Stimulated activated CD4-positive, alpha-beta T cell treated with anti-CD3 and anti-CD28 coated beads, TNF-alpha, amount 100 ng/mL, for 4 hours (primary cell): ENCODE results near the gene CERS3.

ENCODE experiments used
- DNase-seq, 3 experiments: peaks; one replicate each; pipeline ENCODE4 v3.0.0-alpha.2; 2020; ENCODE audit warnings: low read depth in 3 of 3

Gene CERS3

DNA sequence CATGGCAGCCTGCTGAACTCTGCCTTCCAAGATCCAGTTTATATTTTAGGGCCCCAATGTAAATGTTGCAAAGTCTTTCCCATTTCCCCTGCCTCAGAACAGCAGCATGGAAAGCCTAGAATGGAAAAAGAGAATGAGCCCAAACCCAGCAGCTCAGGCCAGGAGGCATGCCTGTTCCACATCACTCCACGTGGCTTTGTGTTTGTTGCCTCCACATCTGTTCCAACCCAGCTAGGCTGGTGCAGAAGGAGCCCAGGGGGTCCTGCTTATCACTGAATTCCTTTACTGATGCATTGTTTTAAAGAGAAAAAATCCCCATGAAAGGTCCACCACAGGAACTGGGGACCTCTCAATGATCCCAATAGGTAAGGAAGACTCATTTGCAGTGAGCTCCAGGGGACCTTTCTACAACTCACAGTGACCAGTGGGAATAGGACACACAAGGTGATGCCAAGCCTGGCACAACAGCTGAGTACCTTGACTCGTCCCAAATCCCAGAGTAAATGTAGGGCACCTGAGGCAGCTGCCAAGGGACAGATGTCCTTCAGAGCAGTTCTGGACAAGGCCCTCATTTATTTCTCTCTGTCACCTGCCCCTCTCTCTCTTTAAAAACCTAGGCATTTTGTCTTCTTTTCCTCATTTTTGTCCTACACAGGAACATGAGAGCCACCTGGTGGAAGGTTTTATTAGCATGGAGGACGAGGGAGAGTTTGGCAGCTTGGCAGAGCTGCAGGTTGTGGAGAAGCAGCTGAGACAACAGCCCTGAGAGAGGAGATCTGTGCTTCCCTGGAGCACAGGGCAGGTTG, 145.2 kb downstream of the CERS3 start:
- DNase-seq = no peak

DNA sequence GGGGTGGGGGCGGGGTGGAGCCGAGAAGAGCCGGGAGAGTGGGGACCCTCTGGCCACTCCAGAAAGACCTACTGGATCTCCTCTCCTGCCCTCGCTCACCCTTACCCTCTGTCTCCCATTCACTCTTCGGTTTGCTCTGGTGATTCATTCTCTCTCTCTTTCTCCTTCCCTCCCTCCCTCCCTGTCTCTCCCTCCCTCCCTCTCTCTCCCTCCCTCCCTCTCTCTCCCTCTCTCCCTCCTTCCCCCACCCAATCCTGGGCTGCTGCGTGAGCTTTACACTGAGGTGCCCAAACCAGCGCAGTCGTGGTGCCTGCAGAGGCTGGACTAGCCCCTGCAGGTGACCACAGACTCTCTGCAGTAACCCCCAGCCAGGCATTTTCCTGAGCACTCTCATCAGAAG, 154.8 kb downstream of the CERS3 start:
- no peak for DNase-seq

DNA sequence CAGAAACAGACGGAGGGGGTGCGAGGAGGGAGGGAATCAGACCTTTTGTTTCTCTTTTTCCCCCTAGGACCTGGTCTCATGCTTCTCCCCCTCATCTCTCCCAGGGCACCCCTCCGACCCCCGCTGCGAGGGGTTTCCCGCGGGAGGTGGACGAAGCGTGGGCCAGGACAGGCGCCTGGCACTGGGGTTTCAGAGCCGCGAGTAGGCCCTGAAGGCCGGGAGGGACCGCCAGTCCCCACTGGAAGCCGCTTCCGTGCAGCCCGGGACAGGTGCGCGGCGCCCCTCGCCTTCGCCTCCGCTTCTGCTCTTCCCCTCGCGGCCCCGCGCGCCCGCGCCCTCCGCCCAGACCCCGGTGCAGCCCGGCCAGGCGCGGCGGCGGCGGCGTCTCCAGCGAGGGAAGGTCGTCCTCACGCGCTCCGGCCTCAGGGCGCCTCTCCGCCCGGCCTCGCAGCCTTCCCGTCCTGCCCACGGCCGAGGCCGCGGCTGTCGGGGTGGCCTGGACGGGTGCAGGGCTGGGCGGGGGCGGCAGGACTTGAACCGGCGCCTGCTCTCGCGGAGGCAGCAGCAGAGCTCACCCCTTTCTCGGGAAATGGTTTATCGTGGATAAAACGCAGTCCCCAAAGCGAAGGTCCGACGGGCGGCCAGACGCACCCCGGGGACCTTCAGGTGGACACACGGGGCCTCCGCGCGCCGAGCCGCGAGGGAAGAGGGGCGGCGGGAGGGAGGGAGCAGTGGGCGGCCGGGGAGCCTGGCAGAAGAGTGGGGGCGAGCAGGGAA, 155.4 kb downstream of the CERS3 start:
- DNase-seq = no peak

DNA sequence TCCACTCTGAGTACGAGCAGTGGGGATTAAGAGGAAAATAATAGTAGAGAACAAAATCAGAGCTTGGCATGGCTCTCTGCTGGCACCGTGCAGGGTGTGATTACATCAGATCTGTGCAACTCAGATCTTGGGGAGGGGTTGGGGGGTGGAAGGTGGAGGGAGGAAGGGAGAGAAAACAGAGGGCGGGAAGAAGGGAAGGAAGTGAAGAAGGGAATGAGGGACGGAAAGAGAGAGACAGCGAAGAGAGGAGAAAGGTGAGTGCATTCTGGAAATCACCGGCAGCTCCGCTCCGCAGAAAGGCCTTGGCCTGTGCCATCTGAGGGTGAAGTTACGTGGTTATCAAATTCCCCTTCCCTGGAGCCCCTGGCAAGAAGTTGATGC, 156.0 kb downstream of the CERS3 start:
- DNase-seq = no peak

DNA sequence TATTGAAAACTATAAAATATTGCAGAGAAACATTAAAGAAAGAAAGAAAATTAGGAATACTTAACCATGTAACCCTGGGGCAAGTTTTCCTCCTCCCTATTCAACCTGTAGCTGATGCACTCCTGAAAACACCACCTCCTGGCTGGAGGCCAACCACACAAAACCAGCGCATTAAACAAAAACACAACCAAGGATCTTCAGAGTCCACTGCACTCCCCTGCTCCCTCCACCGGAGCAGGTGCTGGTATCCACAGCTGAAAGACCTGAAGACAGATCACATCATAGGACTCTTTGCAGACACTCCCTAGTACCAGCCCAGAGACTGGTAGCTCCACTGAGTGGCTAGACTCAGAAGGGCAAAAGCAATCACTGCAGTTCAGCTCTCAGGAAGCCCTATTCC, 173.4 kb downstream of the CERS3 start:
- no peak for DNase-seq

DNA sequence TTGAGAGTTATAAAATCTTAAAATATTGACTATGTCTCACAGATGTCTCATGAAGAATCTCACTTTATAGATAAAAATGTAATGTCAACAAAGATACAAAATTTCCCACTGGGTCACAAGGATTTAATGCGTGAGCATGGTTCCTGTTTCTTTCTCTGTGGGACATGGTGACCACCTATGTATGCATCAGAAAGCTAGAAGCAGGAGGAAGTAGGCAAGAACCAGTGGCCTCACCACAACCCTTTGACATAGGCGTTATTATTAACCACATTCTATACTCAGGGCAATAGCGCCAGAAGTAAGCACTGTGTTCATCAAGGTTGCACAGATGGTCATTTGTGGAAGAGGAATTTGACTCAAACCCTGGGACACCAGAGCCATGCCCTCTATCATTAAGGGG, 175.3 kb downstream of the CERS3 start:
- DNase-seq = no peak

DNA sequence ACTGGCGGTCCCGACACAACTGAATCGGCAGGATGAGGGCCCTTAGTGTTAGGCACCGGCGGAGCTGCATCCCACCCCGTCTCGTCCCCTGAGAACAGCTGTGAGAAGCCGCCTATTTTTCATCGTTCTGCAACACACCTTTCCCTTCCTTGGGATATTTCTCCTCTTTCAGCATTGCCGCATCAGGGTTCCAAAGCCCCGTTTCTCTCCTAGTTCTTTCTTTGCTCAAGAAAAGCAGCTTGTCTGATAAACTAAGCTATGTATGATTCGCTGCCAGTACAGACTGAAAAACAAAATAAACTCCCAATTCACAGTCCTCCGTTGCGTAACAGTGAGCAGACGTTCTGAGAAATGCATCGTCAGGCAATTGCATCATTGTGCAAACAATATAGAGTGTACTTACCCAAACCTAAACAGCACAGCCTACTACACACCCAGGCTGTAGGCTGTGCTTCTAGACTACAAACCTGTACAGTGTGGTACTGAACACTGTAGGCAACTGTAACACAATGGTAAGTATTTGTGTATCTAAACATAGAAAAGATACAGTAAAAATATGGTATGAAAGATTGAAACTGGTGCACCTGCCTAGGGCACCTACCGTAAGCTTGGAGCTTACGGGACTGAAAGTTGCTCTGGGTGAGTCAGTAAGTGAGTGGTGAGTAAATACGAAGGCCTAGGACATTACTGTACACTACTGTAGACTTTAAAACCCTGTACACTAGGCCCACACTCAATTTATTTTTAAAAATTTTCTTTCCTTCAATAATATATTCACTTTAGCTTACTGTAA, 178.1 kb downstream of the CERS3 start:
- DNase-seq = no peak
